HG03060 (cell line): Measurements from ENCODE around the gene SPTLC3.

Source experiments
- ATAC-seq: cut with Tn5 transposase; IDR thresholded peaks from one replicate; pipeline ENCODE4 v1.9.1; 2021; ENCODE audit warnings: low read depth, moderate number of reproducible peaks; ENCODE audit not compliant: unreplicated experiment

Gene SPTLC3

GRCh38 chr20:13028673-13029072 is 19.9 kb downstream of the SPTLC3 start:
- ATAC-seq = no peak

- no peak for ATAC-seq
Observed at GRCh38 chr20:13029687-13030375, 21.1 kb downstream of the SPTLC3 start.

DNA sequence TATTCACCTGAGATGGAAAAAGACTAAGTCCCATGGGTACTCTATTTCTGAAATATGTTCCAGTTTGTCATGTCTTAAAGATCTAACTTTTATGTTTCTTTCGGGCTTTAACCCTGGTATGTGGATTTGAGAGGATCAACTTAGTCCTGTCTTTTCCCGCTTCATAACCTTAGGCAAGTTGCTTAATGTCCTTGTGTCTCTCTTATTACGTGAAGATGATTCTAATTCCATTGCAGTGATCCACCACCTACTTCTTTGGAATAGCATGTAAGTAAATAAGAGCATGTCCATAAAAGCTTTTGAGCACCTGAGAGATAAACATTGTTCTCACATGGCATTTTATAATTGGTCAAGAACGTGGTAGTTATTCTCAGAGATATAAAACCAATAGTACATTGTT is 23.0 kb downstream of the SPTLC3 start:
- no peak for ATAC-seq

DNA sequence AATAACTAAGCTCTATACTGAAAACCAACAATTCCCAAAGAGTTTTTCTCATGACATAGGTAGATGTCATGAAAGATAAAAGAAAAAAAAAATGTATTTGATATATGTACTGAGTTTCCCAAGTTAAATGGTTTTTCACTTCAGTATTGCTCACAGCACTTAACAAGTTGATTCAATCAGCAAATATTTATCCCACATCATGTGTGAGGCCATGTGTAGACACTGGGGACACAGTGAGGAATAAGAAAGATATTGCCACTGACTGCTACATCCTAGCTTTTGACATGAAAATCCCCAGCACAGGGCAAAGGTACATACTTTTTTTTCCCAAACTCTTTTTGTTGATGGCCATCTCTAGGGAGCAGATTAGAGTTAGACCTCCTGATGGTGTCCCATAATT is 25.3 kb downstream of the SPTLC3 start:
- ATAC-seq = no peak

DNA sequence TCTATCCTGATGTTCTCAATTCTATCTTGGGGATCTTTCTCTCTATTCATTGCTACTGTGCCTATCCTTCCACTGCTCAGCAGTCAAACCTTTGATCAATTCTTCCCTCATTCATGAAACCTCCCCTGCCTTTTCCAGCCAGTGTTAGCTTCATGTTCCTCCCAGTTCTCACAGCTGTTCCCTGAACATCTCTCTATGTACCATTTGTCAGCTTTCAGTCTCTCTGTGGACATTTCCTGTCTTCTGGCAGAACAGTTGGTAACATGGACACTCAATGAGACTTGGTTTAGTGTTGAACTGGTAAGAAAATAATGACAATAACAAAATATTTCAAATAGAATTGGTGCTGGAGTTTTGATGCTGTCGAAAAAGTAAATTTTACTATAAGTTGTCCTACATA is 26.2 kb downstream of the SPTLC3 start:
- no peak for ATAC-seq

DNA sequence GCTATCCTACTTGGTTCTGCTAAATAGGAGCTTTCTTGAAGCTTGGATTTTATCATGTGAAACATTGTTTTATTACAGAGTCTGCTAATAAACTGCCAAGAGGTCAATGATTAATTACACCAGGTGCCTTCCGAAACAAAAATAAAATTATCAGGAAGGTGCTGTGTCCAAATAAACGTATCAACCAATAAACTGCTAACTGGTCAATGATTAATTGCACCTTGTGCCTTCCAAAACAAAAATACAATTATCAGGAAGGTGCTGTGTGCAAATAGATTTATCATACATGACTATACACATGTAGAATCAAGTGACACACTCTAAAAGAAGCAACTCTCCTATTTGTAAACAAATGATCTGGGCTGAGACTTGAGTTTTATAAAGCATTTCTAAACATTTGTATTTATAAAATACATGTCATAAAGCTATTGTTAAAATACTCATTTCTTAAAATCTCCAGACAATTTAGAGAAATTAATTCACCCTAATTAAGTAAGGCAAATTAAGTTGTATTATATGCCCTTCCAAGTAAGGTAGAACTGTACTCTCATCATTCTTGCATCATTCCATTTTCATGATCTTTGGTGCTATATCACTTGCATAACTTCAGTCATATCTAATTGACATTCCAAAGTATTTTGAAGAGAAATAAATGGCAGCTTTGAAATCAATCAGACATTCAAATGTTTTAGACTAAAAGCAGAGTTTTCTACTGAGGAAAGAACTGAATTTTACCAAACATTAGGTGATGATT is 26.8 kb downstream of the SPTLC3 start:
- no peak for ATAC-seq

GRCh38 chr20:13037727-13038126 is 29.0 kb downstream of the SPTLC3 start:
- no peak for ATAC-seq

GRCh38 chr20:13041574-13042457 is 33.0 kb downstream of the SPTLC3 start:
- no peak for ATAC-seq

- ATAC-seq = no peak
Observed at GRCh38 chr20:13042458-13042794, 33.7 kb downstream of the SPTLC3 start.

- no peak for ATAC-seq
Observed at GRCh38 chr20:13046409-13046808, 37.6 kb downstream of the SPTLC3 start.

- no peak for ATAC-seq
Observed at GRCh38 chr20:13054011-13054410, 45.2 kb downstream of the SPTLC3 start.

GRCh38 chr20:13058666-13059389 is 50.1 kb downstream of the SPTLC3 start:
- ATAC-seq = no peak

- no peak for ATAC-seq
Observed at GRCh38 chr20:13059398-13060136, 50.8 kb downstream of the SPTLC3 start.

- ATAC-seq = no peak
Observed at GRCh38 chr20:13060327-13060726, 51.6 kb downstream of the SPTLC3 start.

- ATAC-seq = no peak
Observed at GRCh38 chr20:13061381-13061780, 52.6 kb downstream of the SPTLC3 start.

- no peak for ATAC-seq
Observed at GRCh38 chr20:13062789-13063188, 54.0 kb downstream of the SPTLC3 start.

GRCh38 chr20:13068336-13068735 is 59.6 kb downstream of the SPTLC3 start:
- no peak for ATAC-seq

DNA sequence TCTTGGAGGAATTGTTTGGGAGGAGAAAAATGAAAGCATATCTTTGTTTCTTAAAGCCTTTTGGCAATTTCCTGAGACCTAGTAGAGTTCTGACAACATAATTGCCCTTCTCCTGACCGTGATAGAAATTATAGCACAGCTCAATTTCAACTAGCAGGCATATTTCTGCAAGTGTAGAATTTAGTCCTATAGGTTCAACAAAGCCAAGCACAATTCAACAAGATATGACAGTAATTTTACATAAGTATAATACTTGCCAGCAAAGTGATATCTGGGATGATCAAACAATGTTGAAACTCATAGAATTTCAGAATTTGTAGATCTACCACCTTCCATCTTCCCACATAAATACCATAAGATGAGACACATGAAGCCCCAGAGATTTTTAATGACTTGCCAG is 73.1 kb downstream of the SPTLC3 start:
- no peak for ATAC-seq

DNA sequence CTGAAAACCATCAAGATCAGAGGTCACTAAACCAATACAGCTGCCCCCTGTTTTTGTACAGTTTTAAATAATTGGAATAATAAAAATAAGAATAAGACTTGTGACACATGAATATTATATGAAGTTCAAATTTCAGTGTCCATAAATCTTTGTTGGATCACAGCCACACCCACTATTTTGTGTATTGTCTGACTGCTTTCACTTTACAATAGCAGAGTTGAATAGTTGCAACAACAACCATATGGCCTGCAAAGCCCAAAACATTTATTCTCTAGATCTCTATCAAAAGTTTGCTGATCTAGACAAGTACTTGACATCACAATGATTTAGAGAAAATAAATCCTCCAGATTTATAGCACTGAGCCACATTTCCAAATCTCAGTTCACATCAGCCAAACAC is 73.6 kb downstream of the SPTLC3 start:
- ATAC-seq = no peak

DNA sequence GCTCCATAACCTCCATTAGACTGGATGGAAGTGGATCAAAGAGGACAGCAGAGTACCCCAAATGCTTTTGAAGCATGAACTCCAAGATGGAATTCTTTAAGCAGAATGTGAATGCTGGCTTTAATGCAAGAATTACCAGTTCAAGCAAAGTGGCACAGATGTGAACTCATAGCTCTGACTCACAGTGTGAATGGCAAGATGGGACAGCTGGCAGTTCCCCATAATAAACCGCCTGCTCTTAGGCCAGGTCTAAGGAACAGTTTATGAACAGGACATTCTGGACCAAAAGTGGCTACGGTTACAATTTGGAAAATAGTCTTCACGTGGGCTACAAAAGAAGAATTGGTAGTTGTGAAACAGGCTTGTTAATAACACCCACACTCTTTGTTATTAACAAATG is 76.5 kb downstream of the SPTLC3 start:
- ATAC-seq = no peak
